ENCODE measurements around the gene POLD4. TPM values are rescaled to one million over a fixed set of nuclear protein-coding genes. Genes with fewer than 3 reads are reported as not detected.

Gene POLD4
- total and polyA plus RNA-seq, 7 donors = 31.8 to 89.8 (median 72.6) TPM

- intact Hi-C loops (cut with DNase I) = no loop called here
- Histone ChIP-seq H3K27ac (no peak overlapping the region), H3K27me3 (ENCODE audit: insufficient read depth in 3 of 3, low read length in 2 of 3) (no peaks in the 10 kb centered on the region), H3K36me3 (ENCODE audit: insufficient read depth in 1 of 2, low read depth in 1 of 2) (peaks cover 0 to 68% of the 10 kb centered on the region in 2 donors), H3K4me1 (peaks cover 33% of the 10 kb centered on the region), H3K4me3 (no peak overlapping the region), H3K9me3 (no peaks in the 10 kb centered on the region)
- no peak for TF ChIP-seq CTCF (IDR thresholded peaks at IDR 0.05)
- WGBS, 3 donors = 48 to 86% (median 60%) methylated on average over 6 of the region's 6 CpGs
- ATAC-seq (no peak), DNase-seq (no peak)
Measured at GRCh38 chr11:67397536-67397935, 44.2 kb upstream of the POLD4 start.

- 43 to 53% (median 44%) methylated on average over 11 to 13 of the region's 13 CpGs for WGBS, 3 donors
- ATAC-seq (no peak), DNase-seq (no peak)
- H3K4me3 ChIP-seq = no peak overlapping the region
- H3K27ac ChIP-seq = no peak overlapping the region
- H3K4me1 ChIP-seq = peaks cover 31% of the 10 kb centered on the region
- no peaks in the 10 kb centered on the region for H3K27me3 ChIP-seq (ENCODE audit: insufficient read depth in 3 of 3, low read length in 2 of 3)
- no peak for TF ChIP-seq CTCF (IDR thresholded peaks at IDR 0.05)
- H3K9me3 ChIP-seq = no peaks in the 10 kb centered on the region
- peaks cover 0 to 68% of the 10 kb centered on the region in 2 donors for H3K36me3 ChIP-seq (ENCODE audit: insufficient read depth in 1 of 2, low read depth in 1 of 2)
- intact Hi-C loops (cut with DNase I) = no loop called here
Measured at GRCh38 chr11:67396587-67397389, 43.4 kb upstream of the POLD4 start.

- ATAC-seq (no peak), DNase-seq (no peak)
- 79 to 93% (median 92%) methylated on average over 7 of the region's 7 CpGs for WGBS, 3 donors
- peaks cover 33% of the 10 kb centered on the region for H3K4me1 ChIP-seq
- TF ChIP-seq CTCF (IDR thresholded peaks at IDR 0.05) = no peak
- no peaks in the 10 kb centered on the region for H3K27me3 ChIP-seq (ENCODE audit: insufficient read depth in 3 of 3, low read length in 2 of 3)
- H3K9me3 ChIP-seq = no peaks in the 10 kb centered on the region
- H3K27ac ChIP-seq = no peak overlapping the region
- no peak overlapping the region for H3K4me3 ChIP-seq
- intact Hi-C loops (cut with DNase I) = no loop called here
- peaks cover 0 to 68% of the 10 kb centered on the region in 2 donors for H3K36me3 ChIP-seq (ENCODE audit: insufficient read depth in 1 of 2, low read depth in 1 of 2)
Measured at GRCh38 chr11:67396259-67396581, 42.9 kb upstream of the POLD4 start.

DNA sequence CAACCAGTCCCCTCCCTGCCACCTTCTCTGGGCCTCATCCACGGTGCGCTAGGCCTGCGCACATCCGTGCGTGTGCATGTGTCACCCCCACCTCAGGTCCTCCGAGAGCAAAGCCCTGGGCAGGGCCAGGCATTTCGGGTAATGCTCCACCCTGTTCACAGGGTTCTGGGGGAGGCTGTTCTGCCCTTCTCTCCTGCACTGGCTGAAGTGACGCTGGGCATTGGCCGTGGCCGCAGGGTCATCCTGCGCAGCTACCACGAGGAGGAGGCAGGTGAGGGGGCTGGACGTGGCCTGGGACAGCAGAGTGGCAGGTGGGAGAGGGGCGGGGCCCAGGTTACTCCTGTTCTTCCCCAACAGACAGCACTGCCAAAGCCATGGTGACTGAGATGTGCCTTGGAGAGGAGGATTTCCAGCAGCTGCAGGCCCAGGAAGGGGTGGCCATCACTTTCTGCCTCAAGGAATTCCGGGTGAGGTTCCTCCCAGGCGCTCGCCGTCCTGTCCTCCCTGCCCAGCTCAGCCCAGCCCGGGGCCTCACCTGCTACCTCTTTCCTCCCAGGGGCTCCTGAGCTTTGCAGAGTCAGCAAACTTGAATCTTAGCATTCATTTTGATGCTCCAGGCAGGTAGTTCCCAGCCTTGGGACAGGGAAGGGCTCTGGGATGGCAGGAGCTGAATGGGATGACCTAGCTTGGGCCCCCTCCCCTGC, 42.4 kb upstream of the POLD4 start:
- Histone ChIP-seq H3K9me3 (no peaks in the 10 kb centered on the region), H3K4me1 (peaks cover 37% of the 10 kb centered on the region), H3K27ac (no peak overlapping the region), H3K4me3 (no peak overlapping the region), H3K36me3 (ENCODE audit: insufficient read depth in 1 of 2, low read depth in 1 of 2) (peaks cover 0 to 67% of the 10 kb centered on the region in 2 donors), H3K27me3 (ENCODE audit: insufficient read depth in 3 of 3, low read length in 2 of 3) (no peaks in the 10 kb centered on the region)
- WGBS, 3 donors = 79 to 87% (median 80%) methylated on average over 19 of the region's 19 CpGs
- no peak for ATAC-seq
- DNase-seq = no peak
- intact Hi-C loops (cut with DNase I) = no loop called here
- no peak for TF ChIP-seq CTCF (IDR thresholded peaks at IDR 0.05)
